Activated T-helper 9 cell treated with anti-CD3 and anti-CD28 coated beads, Interleukin-2, amount 50 U/mL, for 16 hours (primary cell): ENCODE data around the gene NEDD9.

Experiments
- DNase-seq: peaks from one replicate; pipeline ENCODE4 v3.0.0-alpha.2; 2020; ENCODE audit warnings: low read depth

The NEDD9 gene

DNA sequence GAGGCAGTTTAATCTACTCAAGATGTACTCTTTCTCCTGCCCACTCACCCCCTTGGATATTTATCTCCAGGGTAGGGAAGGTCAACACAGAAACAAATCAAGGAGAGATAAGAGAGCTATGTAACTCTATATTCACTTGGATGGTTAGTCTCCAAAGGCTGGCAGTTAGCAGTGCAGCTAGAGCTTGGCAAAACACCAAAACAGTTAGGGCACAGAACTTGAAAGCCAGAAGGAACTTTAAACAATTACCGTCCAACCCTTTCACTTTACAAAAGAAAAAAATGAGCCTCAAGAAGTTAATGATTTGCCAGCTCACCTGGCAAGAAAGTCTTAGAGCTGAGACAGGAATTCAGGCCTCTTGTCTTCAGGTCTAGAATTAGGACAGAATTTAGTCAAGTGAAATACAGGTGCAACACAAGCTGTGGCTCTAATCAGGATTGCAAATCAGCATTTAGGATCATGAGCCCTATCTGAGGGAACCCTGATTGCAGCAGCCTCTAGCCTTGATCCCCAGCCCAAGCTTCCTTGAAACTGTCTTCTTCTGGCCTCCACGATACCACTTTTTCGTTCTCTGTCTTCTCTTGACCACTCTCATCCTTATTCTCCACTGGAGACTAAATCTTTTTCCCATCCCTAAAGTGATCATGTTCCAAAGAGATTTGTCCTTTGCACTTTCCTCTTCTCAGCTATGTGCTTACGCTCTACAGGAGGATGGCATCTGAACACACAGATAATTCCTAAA lies 14.9 kb downstream of the NEDD9 start:
- DNase-seq, result no peak

DNA sequence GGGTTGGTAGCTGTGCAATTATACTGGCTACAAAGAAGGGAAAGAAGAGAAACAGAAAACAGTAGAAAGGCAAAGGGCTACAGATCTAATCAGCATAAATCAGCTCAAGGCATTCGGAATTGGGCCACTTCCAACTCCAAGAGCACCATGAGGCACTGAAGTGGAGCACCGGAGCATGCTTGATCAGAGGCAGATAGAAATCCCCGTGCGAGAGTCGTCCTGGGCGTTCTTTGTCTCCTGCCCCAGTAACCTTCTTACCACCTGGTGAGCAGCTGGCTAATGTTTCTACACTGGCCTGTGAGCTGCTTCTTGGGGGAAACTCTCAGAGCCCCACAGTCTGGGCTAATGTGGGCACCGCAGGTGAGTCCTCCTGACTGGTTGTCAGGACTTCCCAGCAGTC lies 16.7 kb downstream of the NEDD9 start:
- DNase-seq, result no peak

DNA sequence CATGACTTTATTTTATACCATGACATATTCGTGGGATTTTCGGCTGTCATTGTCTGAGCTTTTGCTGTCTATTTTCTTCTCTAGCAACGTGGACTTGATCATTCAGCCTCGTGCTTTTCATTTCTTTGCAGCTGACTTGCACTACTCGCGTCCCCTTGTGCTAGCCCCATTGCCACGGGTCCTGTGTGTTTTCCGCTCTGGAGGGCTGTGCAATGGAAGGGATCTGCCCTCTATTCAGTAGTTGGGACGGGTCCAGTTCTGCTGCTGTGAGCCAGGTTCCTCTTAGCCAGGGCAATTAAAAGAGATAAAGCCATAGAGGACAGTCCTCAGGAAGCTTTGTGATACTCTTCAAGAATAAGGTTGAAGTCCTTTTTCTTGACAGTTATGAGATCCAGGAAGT lies 17.6 kb downstream of the NEDD9 start:
- no peak for DNase-seq

DNA sequence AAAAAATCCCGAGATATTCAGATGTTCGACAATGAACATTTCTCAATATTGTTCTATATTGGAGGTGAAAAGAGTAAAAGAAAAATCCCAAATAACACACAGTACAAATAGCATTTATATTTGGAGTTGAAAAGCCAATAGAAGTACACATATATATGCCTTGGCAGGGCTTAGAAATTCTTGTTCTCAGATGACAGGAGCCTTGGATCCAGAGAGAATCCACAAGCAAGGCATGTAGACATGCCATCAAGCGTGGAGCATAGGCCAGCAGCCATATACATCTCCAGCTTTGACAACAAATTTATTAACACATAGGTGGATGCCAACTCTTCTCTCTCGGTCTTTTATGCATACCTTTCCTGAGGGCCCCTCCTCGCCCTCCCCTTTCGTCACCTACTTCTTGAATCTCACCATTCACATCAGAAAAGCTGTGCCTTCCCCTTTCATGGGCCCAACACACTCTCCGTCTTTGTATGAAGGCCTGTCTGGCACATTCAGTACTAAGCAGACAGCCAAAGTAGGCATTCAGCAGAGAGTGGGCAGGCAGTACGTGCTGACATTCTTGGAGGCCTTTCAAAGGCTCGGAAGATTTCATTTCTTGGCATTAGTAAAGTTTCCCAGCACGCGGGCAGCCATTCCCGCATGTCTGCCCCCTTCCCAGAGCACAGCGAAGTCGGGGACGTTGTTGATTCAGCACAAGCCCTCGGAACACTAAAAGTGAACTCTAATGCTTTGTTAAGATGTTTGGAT lies 18.2 kb downstream of the NEDD9 start:
- no peak for DNase-seq

DNA sequence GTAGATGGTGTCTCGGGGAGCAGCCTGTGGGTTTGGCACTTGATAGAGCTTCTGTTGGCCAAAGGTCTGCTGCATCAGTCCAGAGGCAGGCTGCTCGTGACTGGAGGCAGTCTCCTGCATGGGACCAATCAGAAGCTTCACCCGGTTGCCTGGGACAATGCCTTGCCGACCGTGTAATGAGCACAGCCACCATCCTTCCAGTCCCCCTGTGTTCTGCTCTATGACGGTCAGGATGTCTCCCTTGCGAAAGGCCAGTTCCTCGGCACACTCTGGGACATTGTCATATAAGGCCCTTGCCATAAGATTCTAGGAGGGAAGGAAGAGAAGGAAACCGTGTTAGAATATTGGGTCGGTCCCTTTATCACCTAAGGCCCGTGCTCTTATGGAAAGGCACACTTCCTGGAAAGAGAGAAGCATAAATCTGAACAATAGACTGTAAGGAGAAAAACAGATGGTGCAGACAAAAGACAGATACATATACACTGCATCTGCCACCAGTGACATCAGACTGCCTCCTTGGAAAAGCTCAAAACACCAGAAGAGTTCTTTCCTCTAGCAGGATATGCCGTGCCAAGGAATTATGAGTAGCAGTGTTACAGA lies 18.9 kb downstream of the NEDD9 start:
- DNase-seq, result no peak

DNA sequence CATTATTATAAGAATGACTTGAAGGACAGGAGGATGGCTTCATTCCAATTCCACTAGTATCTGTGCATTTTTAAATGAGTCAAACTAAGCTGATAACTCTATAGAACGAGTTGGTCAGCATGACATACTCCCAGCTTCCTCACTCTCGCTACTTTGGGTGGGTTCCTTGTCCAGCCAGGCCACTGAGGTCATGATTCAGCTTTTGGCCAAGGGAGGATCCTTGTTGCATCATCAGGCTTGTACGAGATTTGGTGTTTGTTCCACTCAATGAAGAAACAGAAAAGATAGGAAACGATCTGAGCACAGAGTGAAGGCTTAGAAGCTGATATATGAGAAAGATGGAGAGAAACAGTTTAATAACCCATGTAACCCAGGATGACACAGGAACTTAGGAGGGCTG lies 19.8 kb downstream of the NEDD9 start:
- DNase-seq, result no peak

DNA sequence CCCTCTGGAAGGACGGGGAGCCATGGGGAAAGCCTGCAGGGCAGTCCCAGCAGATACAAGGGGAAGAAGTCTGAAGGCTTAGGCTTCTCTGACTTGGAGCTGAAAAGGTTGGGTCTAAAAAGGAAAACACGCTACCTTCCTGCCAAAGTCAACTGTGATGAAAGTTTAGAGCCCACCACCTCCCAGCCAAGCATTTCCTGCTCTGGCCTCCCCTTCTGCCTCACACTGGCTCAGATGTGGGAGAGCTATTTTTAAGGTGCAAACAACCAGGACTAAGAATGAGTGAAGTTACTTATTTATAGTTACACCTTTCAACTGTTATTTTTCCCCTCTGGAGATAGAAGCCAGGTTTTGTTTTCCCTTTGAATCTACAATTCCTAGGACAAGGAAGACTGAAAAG lies 21.2 kb downstream of the NEDD9 start:
- no peak for DNase-seq

DNA sequence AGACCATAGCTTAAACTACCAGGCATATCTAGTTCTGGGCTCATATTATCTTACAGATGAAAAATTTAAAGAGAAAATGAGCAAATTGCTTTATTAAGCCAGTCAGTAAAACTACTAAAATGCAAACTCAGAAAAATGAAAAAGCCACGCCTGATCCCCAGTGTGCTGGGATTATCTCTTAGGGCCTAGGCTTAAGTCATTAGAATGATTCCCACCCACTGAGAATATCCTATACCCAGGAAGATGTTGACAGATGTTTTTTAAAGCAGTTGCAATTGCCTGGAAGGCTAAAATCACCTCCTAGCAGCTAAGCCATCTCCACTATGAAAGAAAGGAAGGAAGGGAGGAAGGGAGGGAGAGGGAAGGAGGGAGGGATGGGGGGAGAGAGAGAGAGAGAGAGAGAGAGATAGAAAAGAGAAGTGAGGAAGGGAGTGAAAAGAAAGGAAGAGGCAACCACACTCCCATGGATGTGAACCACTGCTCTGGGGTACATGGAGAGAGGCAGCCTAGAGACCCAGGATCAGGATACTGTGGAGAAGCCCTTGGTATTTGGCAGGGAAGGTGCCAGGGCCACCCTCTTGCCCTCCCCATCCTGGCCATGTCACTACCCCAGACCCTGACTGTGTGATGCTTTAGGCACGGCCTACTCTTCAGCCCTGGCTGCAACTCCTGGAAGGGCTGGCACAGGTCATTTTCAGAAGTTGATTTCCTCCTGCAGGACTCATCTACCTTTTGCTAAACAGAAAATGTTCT lies 21.9 kb downstream of the NEDD9 start:
- no peak for DNase-seq

DNA sequence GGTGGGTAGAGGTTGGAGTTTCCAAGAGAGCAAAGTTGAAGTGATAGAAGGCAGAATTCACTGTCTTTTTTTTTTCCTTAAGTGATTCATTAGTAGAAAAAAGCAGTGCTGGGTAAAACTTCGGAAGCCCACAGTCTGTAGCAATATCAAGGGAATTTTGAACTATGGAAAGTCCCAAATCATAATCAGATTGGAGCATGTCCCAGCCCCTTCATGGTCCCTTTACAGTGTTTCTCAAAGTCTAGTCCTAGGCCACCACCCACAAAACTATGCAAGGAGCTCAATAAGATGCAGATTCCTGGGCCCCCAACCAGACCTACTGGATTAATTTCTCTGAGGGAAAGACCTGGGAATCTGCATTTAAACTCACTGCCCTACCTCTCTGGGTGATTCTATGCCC lies 22.6 kb downstream of the NEDD9 start:
- no peak for DNase-seq

DNA sequence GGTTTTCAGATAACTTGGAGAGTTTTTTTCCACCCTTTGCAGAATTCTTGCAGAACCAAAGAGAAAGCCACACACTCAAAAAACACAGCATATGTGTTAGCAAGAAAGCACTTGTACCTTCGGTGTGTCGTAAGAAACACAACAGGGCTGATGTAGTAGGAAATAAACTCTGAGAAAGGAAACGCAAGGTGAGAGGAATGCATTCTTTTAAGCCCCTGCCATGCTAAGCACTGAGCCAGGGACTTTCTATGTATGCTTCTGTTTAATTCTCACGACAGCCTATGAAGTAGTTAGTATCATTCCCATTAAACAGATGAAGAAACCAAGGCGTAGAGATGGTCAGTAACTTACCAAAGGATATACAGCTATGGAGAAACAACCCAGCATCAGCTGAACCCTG lies 23.1 kb downstream of the NEDD9 start:
- no peak for DNase-seq

DNA sequence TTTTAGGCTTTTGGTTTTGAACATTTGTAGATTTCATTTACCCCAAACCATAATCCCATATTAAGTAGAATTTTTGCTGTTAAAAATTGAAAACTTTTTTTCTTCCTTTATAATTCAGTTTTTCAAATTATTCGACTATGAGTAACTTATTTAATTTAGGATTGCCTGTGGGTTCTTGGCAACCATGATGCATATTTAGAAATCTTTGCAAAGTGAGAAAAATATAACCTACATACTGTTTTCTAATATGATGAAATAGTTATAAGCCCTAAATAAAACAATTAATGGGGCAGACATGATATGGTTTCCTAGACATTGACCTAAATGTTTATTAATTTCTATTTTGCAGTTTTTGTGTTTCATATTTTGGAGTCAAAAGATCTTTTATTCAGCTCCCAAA lies 23.6 kb downstream of the NEDD9 start:
- no peak for DNase-seq

DNA sequence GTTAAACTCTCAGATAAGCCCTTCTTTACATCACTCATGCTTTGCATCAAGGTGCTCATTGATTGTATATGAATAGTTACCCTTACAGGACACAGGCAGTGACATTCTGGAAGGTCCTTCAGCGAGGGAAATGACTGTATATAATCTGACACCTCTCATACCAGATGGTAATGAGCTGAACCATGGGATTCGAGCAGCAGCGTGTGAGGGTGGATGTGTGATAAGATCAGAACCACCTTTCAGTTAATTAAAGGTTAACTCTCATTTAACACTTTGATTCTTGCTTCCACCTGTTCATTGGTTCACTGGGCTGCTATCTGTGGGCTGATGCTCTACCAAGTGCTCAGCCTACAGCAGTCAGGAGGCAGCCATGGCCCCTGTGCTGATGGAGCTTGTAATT lies 24.2 kb downstream of the NEDD9 start:
- DNase-seq, result no peak

DNA sequence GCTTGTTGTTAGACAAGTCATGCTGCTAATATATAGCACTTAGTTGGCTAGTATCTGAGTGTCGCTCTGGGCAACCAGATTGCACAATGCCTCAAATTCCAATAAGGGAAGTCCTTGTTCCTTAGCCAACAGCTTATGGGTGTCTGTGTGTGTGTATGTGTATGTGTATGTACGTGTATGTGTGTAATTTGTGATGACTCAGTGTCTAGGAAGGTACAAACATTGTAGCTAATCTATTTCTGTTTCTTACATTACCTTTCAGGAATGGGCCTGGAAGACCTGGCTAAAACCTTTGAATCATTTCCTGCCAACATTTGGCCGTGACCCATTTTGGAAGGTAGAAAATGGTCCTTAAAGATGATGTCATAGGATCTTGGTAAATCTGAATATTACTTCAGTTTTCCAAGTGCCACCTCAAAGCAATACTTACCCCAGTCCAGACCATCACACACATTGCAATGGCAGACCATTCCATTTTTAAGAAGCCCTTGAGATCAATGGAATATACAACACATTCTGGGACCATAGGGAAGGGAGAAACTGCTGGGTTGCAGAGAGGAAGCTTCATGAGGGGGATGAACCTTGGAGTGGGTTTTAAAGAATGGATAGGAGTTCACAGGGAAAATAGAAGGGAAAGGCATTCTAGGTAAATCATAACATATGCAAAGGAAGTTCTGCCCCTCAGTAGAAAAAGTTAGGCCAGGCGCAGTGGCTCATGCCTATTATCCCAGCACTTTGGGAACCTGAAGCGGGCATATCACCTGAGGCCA lies 25.1 kb downstream of the NEDD9 start:
- no peak for DNase-seq

DNA sequence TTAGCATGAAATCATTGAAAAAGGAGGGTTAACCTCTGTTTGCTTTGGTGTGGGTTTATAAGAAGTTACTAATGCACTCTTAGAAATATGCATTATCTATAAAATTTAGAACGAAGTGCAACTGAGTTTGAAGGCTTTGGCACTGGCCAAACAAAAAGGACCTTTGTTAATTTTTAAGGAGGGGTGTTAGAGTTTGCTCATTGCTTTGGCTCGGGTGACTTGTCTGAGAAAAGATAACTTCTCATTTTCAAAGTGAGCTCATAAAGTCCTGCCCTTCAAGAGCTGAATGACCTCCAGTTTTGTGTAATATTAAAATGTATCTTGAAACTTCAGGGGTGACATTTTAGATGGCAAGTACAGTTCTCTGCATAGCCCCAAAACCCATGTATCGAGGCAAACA lies 25.9 kb downstream of the NEDD9 start:
- no peak for DNase-seq

DNA sequence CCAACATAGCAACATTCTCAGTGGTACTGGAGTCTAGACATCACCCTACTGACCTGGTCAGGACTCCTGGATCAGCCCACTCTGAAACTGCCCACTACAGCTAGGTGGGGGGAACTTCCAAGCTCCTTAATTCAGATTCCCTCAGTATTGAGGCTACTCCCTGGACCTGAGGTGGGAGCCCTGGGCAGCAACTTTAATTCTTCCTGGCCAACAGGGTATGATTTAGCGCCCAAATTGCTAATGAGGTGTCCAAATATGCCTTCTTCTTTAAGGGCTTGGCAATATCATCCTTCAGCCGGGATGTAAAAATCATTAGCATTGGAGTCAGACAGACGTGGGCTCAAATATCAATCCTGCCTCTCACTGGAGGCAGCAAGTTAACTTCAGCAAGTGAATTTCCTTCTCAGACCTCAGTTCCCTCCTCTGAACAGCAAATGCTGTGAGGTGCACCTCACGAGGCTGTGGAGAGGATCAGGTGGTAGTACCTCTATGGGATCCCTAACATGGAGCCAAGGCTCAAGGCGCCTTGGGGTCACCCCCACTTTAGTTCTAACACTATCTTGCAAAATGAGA lies 27.6 kb downstream of the NEDD9 start:
- DNase-seq, result no peak

DNA sequence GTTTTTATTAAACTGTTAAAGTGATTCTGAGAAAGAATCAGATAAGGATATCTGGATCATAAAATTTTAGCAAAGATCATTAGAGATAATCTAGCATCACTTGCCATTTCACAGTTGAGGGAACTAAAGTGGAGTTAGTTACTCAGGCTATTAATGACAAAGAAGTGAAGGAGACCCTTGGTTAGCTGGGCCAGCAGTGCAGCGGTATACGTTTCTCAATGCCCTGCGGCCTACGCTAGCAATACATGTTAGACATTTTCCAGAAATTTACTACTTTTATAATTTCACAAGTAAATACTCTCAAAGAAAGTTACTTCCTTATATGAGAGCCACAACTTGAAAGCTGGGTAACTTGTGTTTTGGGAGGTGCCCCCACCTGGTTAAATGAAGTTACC lies 28.5 kb downstream of the NEDD9 start:
- DNase-seq, result no peak

DNA sequence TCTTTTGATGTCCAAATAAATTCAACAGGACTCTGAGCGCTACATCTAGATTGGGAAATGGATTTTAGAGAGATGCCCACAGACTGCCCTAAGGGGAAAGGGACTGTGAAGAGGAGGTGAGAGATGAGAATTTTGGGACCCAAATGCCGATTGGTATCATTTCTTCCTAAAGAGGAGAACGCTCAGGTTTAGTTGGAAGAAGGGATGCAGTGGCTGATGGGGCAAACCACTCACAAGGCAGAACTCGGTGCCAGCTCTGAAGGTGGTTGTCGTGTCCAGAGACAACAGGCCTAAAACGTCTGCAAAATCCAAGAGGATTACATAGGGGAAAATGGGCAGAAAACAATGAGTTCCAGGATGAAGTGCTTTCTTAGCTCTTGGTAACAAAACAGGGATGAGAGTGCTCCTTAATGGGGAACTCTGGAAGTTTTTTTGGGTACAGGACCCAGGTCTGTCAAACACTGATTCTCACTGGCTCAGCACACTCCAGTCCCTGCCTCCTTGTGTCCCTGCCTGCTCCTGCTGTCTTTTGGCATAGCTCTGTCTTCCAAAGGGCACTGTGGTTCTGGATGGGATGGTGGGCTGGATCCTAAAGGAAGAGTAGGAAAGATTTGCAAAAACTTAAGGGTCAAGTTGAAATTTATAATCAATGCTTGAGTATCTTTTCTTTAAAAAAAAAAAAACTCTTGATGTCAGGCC lies 29.0 kb downstream of the NEDD9 start:
- DNase-seq, result no peak

DNA sequence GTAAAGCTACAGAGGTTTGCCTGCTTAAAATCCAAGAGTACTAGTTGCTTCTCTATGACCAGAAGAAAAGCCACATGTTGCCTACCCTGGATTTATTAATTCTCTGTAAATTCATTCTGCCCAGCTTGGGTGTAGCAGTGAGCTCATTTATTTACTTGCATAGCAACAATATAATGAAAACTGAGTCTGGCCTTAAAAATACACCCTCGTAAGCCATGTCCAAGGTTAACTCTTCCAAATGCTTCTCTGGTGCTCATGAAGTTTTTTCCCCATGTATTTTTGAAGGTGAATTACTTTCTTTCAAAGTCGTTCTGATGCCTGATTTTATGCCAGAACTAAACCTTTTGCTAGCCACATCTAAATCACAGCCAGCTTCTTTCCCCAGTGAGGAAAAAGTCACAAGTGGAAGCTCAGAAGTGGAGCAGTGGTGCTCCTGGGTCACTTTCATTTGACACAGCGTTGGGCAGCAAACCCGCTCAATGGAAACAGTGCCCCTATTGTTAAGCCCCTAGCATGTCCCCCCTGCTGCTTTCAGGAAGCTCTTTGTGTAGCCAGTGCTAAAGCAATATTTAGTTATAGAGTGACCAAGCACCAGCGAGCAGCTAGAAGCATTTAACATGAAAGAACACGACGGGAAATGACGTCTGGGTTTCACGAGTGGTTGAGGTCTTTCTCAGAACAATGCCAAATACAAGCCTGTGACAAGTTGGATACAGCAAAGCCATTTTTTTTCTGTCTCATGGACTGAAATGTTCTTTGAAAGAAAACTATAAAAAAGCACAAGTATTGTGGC lies 29.8 kb downstream of the NEDD9 start:
- DNase-seq, result no peak

DNA sequence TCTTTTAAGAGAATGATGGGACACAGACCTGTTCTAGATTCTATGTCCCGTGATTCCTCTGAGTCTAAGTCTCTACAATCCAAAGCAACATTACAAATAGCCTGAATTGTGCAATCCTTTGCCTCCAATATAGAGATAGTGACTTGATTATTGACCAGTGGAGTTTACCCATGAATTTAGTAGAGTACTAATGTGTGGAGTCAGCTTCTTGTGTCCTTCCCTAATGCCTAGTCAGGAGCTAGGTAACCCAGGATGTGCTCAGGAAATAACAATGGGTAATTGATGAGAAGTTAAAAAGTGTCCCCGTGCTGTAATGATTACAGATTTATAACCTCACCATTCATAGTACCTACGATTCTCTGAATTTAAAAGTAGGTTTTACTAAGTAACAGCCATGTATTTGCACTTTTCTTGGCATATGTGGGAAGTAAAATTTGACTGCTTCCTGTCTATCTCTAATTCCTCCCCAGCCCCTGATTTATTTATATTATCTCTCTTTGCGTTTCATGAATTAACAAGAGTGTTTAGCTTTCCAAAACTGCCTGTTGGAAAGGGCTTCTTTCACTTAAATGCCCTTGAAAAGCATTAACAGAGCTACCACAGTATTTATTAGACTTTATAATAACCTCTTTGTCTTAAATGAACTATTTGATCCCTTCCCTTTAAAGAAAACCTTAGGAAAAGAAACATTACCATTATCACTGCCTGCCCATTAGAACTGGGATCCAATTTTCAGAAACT lies 30.5 kb downstream of the NEDD9 start:
- DNase-seq, result no peak
